Right cardiac atrium (tissue), 5 donors: ENCODE data around the gene EI24. TPM values are rescaled to one million over a fixed set of nuclear protein-coding genes. Genes with fewer than 3 reads are reported as not detected.
A peak's percentile ranks its signal among the peaks of the same experiment; 100 is the strongest.

ENCODE experiments used
- ATAC-seq, 2 donors: fragments of 200-7000 bp; cut with Tn5 transposase; one replicate each; pipeline versions ENCODE4 v1.8.0 to v1.9.1; 2020; ENCODE audit warnings: moderate library complexity in 2 of 2, mild to moderate bottlenecking in 1 of 2
- DNase-seq, 3 donors: peaks; one replicate each; pipeline ENCODE4 v3.0.0-alpha.2; 2020
- H3K27ac ChIP-seq: one replicate; pipeline ENCODE4 v1.5.1; 2013; ENCODE audit warnings: mild to moderate bottlenecking, low read length, control low read depth, moderate library complexity
- H3K27me3 ChIP-seq: one replicate; pipeline ENCODE4 v1.6.1; 2013; ENCODE audit not compliant: control insufficient read depth, insufficient read depth
- H3K4me1 ChIP-seq: one replicate; pipeline ENCODE4 v1.6.1; 2013; ENCODE audit warnings: low read length; ENCODE audit not compliant: control insufficient read depth, insufficient read depth
- H3K4me3 ChIP-seq: one replicate; pipeline ENCODE4 v1.5.1; 2013; ENCODE audit warnings: low read length, control low read depth
- H3K9me3 ChIP-seq: one replicate; pipeline ENCODE4 v1.6.1; 2013; ENCODE audit warnings: low read length; ENCODE audit not compliant: control insufficient read depth
- WGBS: extraction: QIAGEN DNeasy Blood & Tissue Kit; methylation state at CpG from one replicate; pipeline ENCODE4 v1.1.7; 2013; 5-methylcytosine and 5-hydroxymethylcytosine counted together
- intact Hi-C, 4 donors: fragments of 100-400 bp; cut with DNase I; formaldehyde crosslinking; loops; one replicate each; pipeline versions ENCODE4 v1.11.0 to v1.14.0; 2022 to 2023
- polyA plus RNA-seq: library from polyadenylated mRNA; stranded (reverse); fragments of 200-250 nt; gene quantifications from one replicate; pipeline ENCODE4 v1.2.3, GENCODE V29; 2013
- total RNA-seq, 4 donors: library from RNA; stranded (reverse); fragmentation: NEBNext Ultra II Directional; extraction: Animal tissue kit (Norgen Biotek cat#: 25700); gene quantifications; one replicate each; pipeline ENCODE4 v1.2.1, GENCODE V29; 2021
- donor health status: healthy with polysubstance abuse.
- donor health status: DM: no; HTN: yes; CAD: no.
- donor health status: DM: no; HTN: no; CAD: no.
- donor health status: DM: no; HTN: yes; CAD: no; lungs with severe emphysema.
- donor health status: DM: yes; HTN: yes; CAD: no.

Gene EI24
- total and polyA plus RNA-seq, 5 donors = 33.8 to 69.2 (median 60.8) TPM

GRCh38 chr11:125578783-125579182, 9.5 kb downstream of the EI24 start:
- Histone ChIP-seq H3K9me3 (no peaks in the 10 kb centered on the region), H3K4me3 (no peak overlapping the region), H3K4me1 (no peaks in the 10 kb centered on the region), H3K27me3 (no peaks in the 10 kb centered on the region), H3K27ac (no peak overlapping the region)
- ATAC-seq (no peak), DNase-seq (no peak)
- intact Hi-C loops = no loop called here
- WGBS = 94% methylated on average over 2 of the region's 2 CpGs

- Histone ChIP-seq H3K9me3 (no peaks in the 10 kb centered on the region), H3K4me3 (no peak overlapping the region), H3K27me3 (no peaks in the 10 kb centered on the region), H3K27ac (no peak overlapping the region), H3K4me1 (no peaks in the 10 kb centered on the region)
- intact Hi-C loops = no loop called here
- WGBS = 96% methylated on average over 5 of the region's 5 CpGs
- ATAC-seq (no peak), DNase-seq (no peak)
Observed at GRCh38 chr11:125579811-125580210, 10.5 kb downstream of the EI24 start.

- WGBS = 94% methylated on average over 11 of the region's 11 CpGs
- Histone ChIP-seq H3K9me3 (no peaks in the 10 kb centered on the region), H3K27ac (no peak overlapping the region), H3K27me3 (no peaks in the 10 kb centered on the region), H3K4me3 (no peak overlapping the region), H3K4me1 (no peaks in the 10 kb centered on the region)
- DNase-seq (peak in 1 of 3 donors; percentile 16), ATAC-seq (no peak)
- intact Hi-C loops = no loop called here
Observed at GRCh38 chr11:125583496-125583895, 14.2 kb downstream of the EI24 start.

GRCh38 chr11:125585487-125585886, 16.2 kb downstream of the EI24 start:
- intact Hi-C loops = no loop called here
- Histone ChIP-seq H3K27me3 (no peaks in the 10 kb centered on the region), H3K27ac (no peak overlapping the region), H3K9me3 (no peaks in the 10 kb centered on the region), H3K4me3 (no peak overlapping the region), H3K4me1 (no peaks in the 10 kb centered on the region)
- ATAC-seq (no peak), DNase-seq (no peak)
- WGBS = 95% methylated on average over 1 of the region's 1 CpG

GRCh38 chr11:125586623-125587022, 17.3 kb downstream of the EI24 start:
- intact Hi-C loops = no loop called here
- WGBS = 70% methylated on average over 3 of the region's 3 CpGs
- no peaks in the 10 kb centered on the region for H3K27me3 ChIP-seq

GRCh38 chr11:125587480-125587879, 18.2 kb downstream of the EI24 start:
- intact Hi-C loops = no loop called here

More at GRCh38 chr11:125586623-125587022, 17.3 kb downstream of the EI24 start:
- no peak overlapping the region for H3K4me3 ChIP-seq
- H3K27ac ChIP-seq = no peak overlapping the region
- ATAC-seq (no peak), DNase-seq (no peak)
- no peaks in the 10 kb centered on the region for H3K9me3 ChIP-seq
- H3K4me1 ChIP-seq = no peaks in the 10 kb centered on the region

GRCh38 chr11:125588505-125588904, 19.2 kb downstream of the EI24 start:
- Histone ChIP-seq H3K27me3 (no peaks in the 10 kb centered on the region), H3K9me3 (no peaks in the 10 kb centered on the region), H3K4me3 (no peak overlapping the region), H3K4me1 (no peaks in the 10 kb centered on the region), H3K27ac (no peak overlapping the region)
- DNase-seq = no peak
- WGBS = 45% methylated on average over 3 of the region's 3 CpGs
- no peak for ATAC-seq
- intact Hi-C loops = no loop called here

More at GRCh38 chr11:125587480-125587879, 18.2 kb downstream of the EI24 start:
- H3K27me3 ChIP-seq = no peaks in the 10 kb centered on the region
- no peaks in the 10 kb centered on the region for H3K9me3 ChIP-seq
- no peaks in the 10 kb centered on the region for H3K4me1 ChIP-seq
- WGBS = 90% methylated on average over 1 of the region's 1 CpG
- no peak for ATAC-seq
- DNase-seq = no peak
- no peak overlapping the region for H3K4me3 ChIP-seq
- H3K27ac ChIP-seq = no peak overlapping the region

- Histone ChIP-seq H3K9me3 (no peaks in the 10 kb centered on the region), H3K4me3 (peak overlapping the region; percentile 87), H3K4me1 (no peaks in the 10 kb centered on the region), H3K27me3 (no peaks in the 10 kb centered on the region), H3K27ac (peak overlapping the region; percentile 100)
- DNase-seq = peak; percentile 35 to 67 (median 65)
- WGBS = 2% methylated on average over 30 of the region's 30 CpGs
- intact Hi-C loops = no loop called here
- peak; percentile 37 to 44 for ATAC-seq
Observed at GRCh38 chr11:125591649-125592304, 22.5 kb downstream of the EI24 start.

GRCh38 chr11:125592305-125593113, 23.2 kb downstream of the EI24 start, which contains the start of gene STT3A:
STT3A (plus strand) TSS chr11:125592852; CDS start chr11:125595916, 3,064 bp downstream.
- ATAC-seq (peak; percentile 99 to 100), DNase-seq (peak; percentile 99 to 100 (median 100))
- Histone ChIP-seq H3K27ac (peak within 1 kb of the TSS; percentile 100), H3K9me3 (no peaks in the 10 kb centered on the region), H3K27me3 (no peaks in the 10 kb centered on the region), H3K4me1 (no peaks in the 10 kb centered on the region), H3K4me3 (peak within 1 kb of the TSS; percentile 87)
- intact Hi-C loops = no loop called here
- WGBS = under 1% methylated on average over 55 of the region's 55 CpGs

- H3K4me3 ChIP-seq = peak overlapping the region; percentile 79
- peak in 1 of 2 donors; percentile 3 for ATAC-seq
- DNase-seq = no peak
- H3K27ac ChIP-seq = peak overlapping the region; percentile 63
- H3K27me3 ChIP-seq = no peaks in the 10 kb centered on the region
- no peaks in the 10 kb centered on the region for H3K4me1 ChIP-seq
- H3K9me3 ChIP-seq = no peaks in the 10 kb centered on the region
- WGBS = under 1% methylated on average over 18 of the region's 18 CpGs
- intact Hi-C loops = no loop called here
Observed at GRCh38 chr11:125593114-125593820, 24.0 kb downstream of the EI24 start.

GRCh38 chr11:125594958-125595357, 25.7 kb downstream of the EI24 start:
- intact Hi-C loops = no loop called here
- no peaks in the 10 kb centered on the region for H3K4me1 ChIP-seq
- no peak overlapping the region for H3K27ac ChIP-seq
- no peaks in the 10 kb centered on the region for H3K27me3 ChIP-seq
- DNase-seq (no peak), ATAC-seq (no peak)
- H3K4me3 ChIP-seq = no peak overlapping the region
- 60% methylated on average over 3 of the region's 3 CpGs for WGBS
- no peaks in the 10 kb centered on the region for H3K9me3 ChIP-seq
